Measurements from ENCODE around the gene AIF1L.
"Not testable (repeated sequence)": the region's sequence is repeated elsewhere in the genome, so short reads cannot be mapped to it uniquely, and the experiment has no call there.

Gene AIF1L

DNA sequence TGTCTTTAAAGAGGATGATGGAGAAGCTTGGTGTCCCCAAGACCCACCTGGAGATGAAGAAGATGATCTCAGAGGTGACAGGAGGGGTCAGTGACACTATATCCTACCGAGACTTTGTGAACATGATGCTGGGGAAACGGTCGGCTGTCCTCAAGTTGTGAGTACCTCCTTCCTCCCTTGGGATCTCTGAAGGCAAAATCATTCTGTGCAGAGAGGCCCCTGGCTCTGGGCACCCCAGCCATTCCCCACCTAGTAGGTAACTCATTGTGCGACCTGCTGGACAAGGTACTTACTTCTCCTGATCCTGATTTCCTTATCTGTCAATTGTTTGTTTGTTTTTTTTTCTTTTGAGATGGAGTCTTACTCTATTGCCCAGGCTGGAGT, 21.4 kb downstream of the AIF1L start:
- no peak for DNase-seq (ENCODE audit: low read depth in 2 of 3, low spot score in 2 of 3)

DNA sequence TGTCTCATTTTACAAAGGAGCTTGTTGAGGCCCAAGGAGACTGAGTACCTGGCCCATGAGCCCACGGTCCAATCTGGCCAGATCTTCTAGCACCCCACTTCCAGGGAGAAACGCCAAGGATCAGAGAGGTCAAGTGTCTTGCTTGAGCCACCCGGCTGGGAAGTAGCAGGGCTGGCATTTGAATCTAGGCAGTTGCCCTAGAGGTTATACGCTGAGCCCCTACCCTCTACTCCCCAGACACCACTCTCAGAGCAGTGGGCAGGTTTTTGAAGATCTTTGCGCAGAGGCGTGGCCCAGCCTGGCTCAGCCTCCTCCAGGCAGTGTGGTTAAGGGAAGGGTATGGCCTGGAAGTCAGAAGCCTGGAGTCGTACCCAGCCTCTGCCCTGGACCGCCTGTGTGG, 23.3 kb downstream of the AIF1L start:
- no peak for DNase-seq (ENCODE audit: low read depth in 2 of 3, low spot score in 2 of 3)

- no peak for DNase-seq (ENCODE audit: low read depth in 2 of 3, low spot score in 2 of 3)
Measured at GRCh38 chr9:131120620-131121228, 24.4 kb downstream of the AIF1L start.

DNA sequence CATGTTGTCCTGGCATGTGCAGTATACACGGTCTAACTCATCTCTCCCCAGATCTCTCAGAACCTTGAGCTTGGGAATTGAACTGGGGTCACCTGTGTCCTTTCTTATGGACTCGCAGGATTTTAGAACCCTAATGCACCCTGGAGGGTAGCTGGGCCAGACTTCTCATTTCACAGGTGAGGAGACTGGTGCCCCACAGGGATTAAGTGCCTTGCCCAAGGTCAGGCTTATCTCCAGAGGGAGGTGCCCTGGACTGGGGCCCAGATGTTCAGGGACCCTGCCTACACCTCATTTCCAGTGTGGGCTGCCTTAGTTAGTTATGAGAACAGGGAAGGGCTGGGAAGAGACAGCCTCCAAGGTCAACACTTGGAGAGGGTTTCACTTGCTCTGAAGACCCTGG, 25.0 kb downstream of the AIF1L start:
- no peak for DNase-seq (ENCODE audit: low read depth in 2 of 3, low spot score in 2 of 3)

DNA sequence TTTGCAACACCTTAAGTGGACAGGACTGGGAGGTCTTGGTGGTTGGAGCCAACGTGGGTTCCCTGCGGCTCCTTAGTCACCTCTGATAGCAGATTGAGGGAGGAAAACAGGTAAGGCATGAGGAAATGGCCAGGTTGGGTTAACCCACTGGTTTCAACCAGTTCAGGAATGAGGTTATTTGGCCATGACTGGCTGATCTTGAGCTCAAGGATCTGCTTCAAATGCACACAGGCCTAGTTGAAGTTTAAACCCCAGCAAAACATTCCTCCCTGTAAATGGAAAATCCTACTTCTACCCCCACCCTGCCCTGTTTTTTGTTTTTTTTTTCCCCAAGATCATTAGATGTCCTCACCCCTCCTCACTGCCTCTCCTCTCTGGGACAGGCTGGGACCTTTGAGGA, 25.8 kb downstream of the AIF1L start:
- DNase-seq (ENCODE audit: low read depth in 2 of 3, low spot score in 2 of 3): no peak

DNA sequence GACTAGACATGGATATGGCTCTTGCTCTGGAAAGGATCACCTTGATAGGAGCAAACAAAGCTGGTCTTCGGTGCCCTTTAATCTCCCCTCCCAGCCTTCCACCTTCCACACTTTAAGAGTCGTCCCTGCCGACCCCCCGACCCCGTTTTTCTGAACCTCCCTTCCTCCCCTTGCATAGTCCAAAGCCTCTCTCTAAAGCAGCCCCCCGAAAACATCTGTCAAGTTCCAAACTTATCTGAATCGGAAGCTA, 28.6 kb downstream of the AIF1L start:
- peak in 1 of 3 experiments; percentile 5 for DNase-seq (ENCODE audit: low read depth in 2 of 3, low spot score in 2 of 3)

- DNase-seq (ENCODE audit: low read depth in 2 of 3, low spot score in 2 of 3): peak; percentile 96 to 100 (median 100)
Measured at GRCh38 chr9:131125288-131126058, 29.1 kb downstream of the AIF1L start, which contains the start of gene NUP214. Gene NUP214 (plus strand): TSS chr9:131125586. CDS start chr9:131125705, 119 bp downstream.

- DNase-seq (ENCODE audit: low read depth in 2 of 3, low spot score in 2 of 3): no peak
Measured at GRCh38 chr9:131126059-131126426, 29.7 kb downstream of the AIF1L start.

- DNase-seq (ENCODE audit: low read depth in 2 of 3, low spot score in 2 of 3): no peak
Measured at GRCh38 chr9:131129183-131129582, 32.9 kb downstream of the AIF1L start.

GRCh38 chr9:131138676-131139075, 42.3 kb downstream of the AIF1L start:
- DNase-seq (ENCODE audit: low read depth in 2 of 3, low spot score in 2 of 3): no peak

- DNase-seq (ENCODE audit: low read depth in 2 of 3, low spot score in 2 of 3): no peak
Measured at GRCh38 chr9:131140112-131140511, 43.8 kb downstream of the AIF1L start.

GRCh38 chr9:131140550-131140949, 44.2 kb downstream of the AIF1L start:
- no peak for DNase-seq (ENCODE audit: low read depth in 2 of 3, low spot score in 2 of 3)

DNA sequence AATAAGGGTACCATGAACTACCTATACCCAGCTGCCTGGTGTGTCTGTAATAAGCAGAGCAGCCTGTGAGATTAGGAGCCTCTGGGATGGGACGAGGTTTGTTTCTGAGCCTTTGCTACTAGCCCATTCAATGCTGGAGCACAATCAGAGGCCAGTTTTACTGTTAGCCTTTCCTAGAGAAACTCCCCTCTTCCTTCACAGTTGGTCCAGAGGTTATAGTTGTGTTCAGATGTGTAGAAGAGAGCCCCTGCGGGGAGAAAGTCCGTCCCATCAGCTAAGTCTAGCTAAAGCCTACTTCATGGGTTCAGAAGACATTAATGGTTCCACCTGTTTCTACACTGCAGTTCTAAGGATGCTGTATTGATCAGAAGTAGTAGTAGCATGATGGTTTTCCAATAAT, 45.8 kb downstream of the AIF1L start:
- no peak for DNase-seq (ENCODE audit: low read depth in 2 of 3, low spot score in 2 of 3)

DNA sequence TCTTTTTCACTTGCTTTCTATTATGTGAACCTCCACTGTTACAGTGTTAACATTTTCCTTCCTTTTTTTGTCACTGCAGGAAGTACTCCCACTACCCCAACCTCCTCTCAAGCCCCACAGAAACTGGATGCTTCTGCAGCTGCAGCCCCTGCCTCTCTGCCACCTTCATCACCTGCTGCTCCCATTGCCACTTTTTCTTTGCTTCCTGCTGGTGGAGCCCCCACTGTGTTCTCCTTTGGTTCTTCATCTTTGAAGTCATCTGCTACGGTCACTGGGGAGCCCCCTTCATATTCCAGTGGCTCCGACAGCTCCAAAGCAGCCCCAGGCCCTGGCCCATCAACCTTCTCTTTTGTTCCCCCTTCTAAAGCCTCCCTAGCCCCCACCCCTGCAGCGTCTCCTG, 47.9 kb downstream of the AIF1L start:
- DNase-seq (ENCODE audit: low read depth in 2 of 3, low spot score in 2 of 3): no peak

DNA sequence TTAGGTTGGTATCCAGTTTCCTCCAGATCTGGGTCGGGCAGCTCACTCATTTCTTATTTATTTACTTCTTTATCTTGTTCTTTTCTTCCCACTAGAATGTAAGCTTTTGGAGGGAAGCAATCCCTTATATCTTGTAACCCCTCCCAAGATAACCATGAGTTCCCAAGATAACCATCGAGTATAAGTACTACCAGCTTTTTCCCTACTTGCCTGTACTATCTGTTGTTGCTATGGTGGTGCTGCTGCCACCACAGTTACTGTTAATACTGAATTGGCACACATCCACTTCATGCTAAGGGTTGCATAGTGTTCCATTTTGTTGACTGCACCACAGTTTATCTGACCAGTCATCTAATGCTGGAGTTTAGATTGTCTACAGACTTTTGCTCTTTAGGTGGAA, 48.9 kb downstream of the AIF1L start:
- DNase-seq (ENCODE audit: low read depth in 2 of 3, low spot score in 2 of 3): no peak

DNA sequence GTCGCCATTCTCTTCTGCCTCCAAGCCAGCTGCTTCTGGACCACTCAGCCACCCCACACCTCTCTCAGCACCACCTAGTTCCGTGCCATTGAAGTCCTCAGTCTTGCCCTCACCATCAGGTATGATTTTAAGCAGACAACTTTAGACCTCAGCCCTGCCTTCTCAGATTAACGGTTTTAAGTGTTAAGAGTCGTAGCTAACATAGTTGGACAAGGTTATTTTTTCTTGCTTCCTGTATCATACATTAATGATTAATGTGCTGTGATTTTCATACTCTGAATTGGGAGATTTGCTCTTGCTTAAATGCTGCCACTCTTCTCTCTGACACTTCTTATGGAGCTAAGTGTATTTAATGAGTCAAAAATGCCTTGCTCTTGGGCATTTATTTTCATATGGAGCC, 49.9 kb downstream of the AIF1L start:
- DNase-seq (ENCODE audit: low read depth in 2 of 3, low spot score in 2 of 3): no peak

GRCh38 chr9:131148276-131148675, 51.9 kb downstream of the AIF1L start:
- DNase-seq (ENCODE audit: low read depth in 2 of 3, low spot score in 2 of 3): no peak

DNA sequence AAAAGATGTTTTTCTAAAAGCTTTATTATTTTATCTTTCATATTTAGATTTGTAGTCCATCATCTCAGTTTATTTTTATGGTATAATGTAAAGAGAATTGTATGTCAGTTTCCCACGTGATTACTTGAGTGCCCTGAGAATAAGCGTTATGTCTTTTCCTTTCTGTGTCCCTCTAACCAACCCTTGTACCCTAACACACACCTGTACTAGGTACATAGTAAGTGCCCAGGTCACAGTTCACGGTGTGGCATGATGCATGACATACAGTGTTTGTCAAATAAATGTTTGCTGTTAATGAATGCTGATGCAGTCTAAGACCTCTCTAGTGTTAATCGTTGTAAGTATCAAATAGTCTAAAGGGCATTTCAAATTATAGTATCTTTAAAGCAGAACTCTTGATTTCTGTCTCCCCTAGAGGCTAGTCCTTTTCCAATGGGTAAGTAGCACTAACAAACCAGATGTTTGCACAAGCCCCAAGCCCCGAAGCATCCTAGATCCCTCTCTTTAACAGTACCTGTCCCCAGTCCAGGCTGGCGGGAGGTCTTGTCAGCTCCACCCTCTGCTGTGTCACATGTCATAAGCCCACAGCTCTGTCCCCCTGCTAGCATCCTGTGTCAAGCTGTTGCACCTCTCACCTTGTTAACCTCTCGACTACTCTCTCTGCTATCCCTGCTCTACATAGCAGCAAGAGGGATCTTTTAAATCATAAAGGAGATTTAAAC, 52.8 kb downstream of the AIF1L start:
- DNase-seq (ENCODE audit: low read depth in 2 of 3, low spot score in 2 of 3): no peak

- no peak for DNase-seq (ENCODE audit: low read depth in 2 of 3, low spot score in 2 of 3)
Measured at GRCh38 chr9:131149688-131150053, 53.3 kb downstream of the AIF1L start.

GRCh38 chr9:131153595-131153994, 57.3 kb downstream of the AIF1L start:
- no peak for DNase-seq (ENCODE audit: low read depth in 2 of 3, low spot score in 2 of 3)

- DNase-seq (ENCODE audit: low read depth in 2 of 3, low spot score in 2 of 3): not testable (repeated sequence)
Measured at GRCh38 chr9:131158673-131159072, 62.3 kb downstream of the AIF1L start.

GRCh38 chr9:131160416-131161112, 64.2 kb downstream of the AIF1L start:
- no peak for DNase-seq (ENCODE audit: low read depth in 2 of 3, low spot score in 2 of 3)

All from activated CD8-positive, alpha-beta memory T cell treated with anti-CD3 and anti-CD28 coated beads for 48 hours (primary cell).